A673 (cell line): ENCODE data around the gene MAB21L4.

Experiments used
- CTCF ChIP-seq: fragments of 300-800, 200-600 bp; sonication (generic); conservative IDR thresholded peaks from 2 replicates; pipeline ENCODE4 v1.5.1; 2017; ENCODE audit warnings: low read depth, mild to moderate bottlenecking, antibody characterized with exemption, low read length, moderate library complexity, mixed read lengths
- EZH2 ChIP-seq: fragments of 200-600 bp; sonication (generic); IDR thresholded peaks from 2 replicates; pipeline ENCODE4 v1.6.1; 2017; ENCODE audit warnings: borderline replicate concordance, low read depth, mild to moderate bottlenecking, mixed read lengths, antibody characterized with exemption, low read length; ENCODE audit not compliant: poor library complexity, severe bottlenecking

DNA sequence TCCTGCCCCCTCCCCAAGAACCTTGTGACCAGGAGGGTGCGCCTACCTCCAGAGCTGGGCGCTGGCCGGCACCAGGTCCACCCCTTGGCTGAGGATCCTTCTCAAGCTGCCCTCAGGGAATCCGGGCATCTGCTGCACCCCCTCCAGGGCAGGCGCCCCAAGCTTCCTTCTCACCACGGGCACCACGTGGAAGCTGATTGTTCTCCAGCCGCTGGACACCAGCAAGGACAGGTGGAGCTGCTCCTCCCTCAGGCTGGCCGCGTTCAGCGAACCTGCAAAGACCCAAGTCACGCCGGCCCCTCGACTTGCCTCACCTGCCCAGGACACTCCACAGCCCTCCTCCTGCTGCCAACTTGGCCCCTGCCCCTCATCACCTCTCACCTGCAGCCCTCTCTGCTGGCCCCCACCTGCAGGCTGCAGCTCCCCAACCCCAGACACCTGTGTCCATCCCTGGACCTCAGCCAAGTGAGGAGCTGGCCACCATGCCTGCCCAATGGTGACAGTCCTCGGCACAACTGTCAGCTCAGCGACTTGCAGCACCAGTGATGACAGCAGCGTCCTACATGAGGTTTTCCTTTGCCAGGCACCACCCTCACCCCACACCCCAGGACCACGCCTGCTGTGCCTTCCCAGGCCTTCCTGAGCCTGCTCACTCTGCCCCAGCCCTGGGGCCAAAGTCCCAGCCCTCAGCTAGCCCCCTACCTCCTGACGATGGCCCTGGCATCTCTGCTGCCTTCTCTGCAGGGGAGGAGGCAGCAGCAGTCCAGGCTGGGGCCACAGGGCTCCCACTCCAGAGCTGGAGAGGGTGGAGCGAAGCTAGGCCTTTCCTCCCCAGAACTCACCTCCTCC is 4.2 kb downstream of the MAB21L4 start:
- TF ChIP-seq CTCF = no peak
- no peak for TF ChIP-seq EZH2
